Amniotic stem cell (primary cell): ENCODE data around the gene EPC2.
"Not testable (repeated sequence)": the region's sequence is repeated elsewhere in the genome, so short reads cannot be mapped to it uniquely, and the experiment has no call there.

Experiments
- DNase-seq: peaks from one replicate; lab custom pipeline; 2025; lab: John Stamatoyannopoulos, UW

EPC2 gene

GRCh38 chr2:148721991-148722777 is 77.6 kb downstream of the EPC2 start:
- DNase-seq = no peak

- no peak for DNase-seq
Measured at GRCh38 chr2:148725564-148725963, 81.0 kb downstream of the EPC2 start.

GRCh38 chr2:148726228-148726627 is 81.7 kb downstream of the EPC2 start:
- DNase-seq = no peak

- no peak for DNase-seq
Measured at GRCh38 chr2:148730085-148730484, 85.5 kb downstream of the EPC2 start.

GRCh38 chr2:148737742-148738141 is 93.2 kb downstream of the EPC2 start:
- DNase-seq = no peak

GRCh38 chr2:148739454-148740105 is 95.0 kb downstream of the EPC2 start:
- no peak for DNase-seq

GRCh38 chr2:148742373-148742772 is 97.8 kb downstream of the EPC2 start:
- DNase-seq = no peak

GRCh38 chr2:148745151-148745851 is 100.8 kb downstream of the EPC2 start:
- DNase-seq = no peak

- no peak for DNase-seq
Measured at GRCh38 chr2:148746973-148747372, 102.4 kb downstream of the EPC2 start.

GRCh38 chr2:148751907-148752306 is 107.4 kb downstream of the EPC2 start:
- DNase-seq = no peak

GRCh38 chr2:148752977-148753376 is 108.4 kb downstream of the EPC2 start:
- no peak for DNase-seq

- DNase-seq = no peak
Measured at GRCh38 chr2:148754864-148755263, 110.3 kb downstream of the EPC2 start.

GRCh38 chr2:148756292-148756975 is 111.9 kb downstream of the EPC2 start:
- DNase-seq = no peak

GRCh38 chr2:148764815-148765214 is 120.3 kb downstream of the EPC2 start:
- DNase-seq = no peak

- DNase-seq = no peak
Measured at GRCh38 chr2:148770047-148770446, 125.5 kb downstream of the EPC2 start.

GRCh38 chr2:148781544-148781943 is 137.0 kb downstream of the EPC2 start:
- DNase-seq = no peak

- DNase-seq = no peak
Measured at GRCh38 chr2:148789059-148789458, 144.5 kb downstream of the EPC2 start.

- DNase-seq = not testable (repeated sequence)
Measured at GRCh38 chr2:148790172-148790571, 145.6 kb downstream of the EPC2 start.

- no peak for DNase-seq
Measured at GRCh38 chr2:148794558-148794957, 150.0 kb downstream of the EPC2 start.

- DNase-seq = no peak
Measured at GRCh38 chr2:148796735-148797512, 152.4 kb downstream of the EPC2 start.

- no peak for DNase-seq
Measured at GRCh38 chr2:148802448-148803220, 158.1 kb downstream of the EPC2 start.
